SU-DHL-6 (cell line): ENCODE results near the gene EML3.

Experiments used
- H2AFZ ChIP-seq: fragments of 200-600 bp; sonication (generic); 2 replicates; pipeline ENCODE4 v1.6.1; 2014; ENCODE audit warnings: low read depth, mild to moderate bottlenecking, moderate library complexity, mixed read lengths, antibody characterized with exemption, low read length; ENCODE audit not compliant: severe bottlenecking
- H3F3A ChIP-seq: fragments of 200-600 bp; shearing (Covaris generic); 2 replicates; pipeline ENCODE4 v1.6.0; 2016; ENCODE audit warnings: antibody characterized with exemption, mild to moderate bottlenecking; ENCODE audit not compliant: insufficient read depth
- H3K27ac ChIP-seq: fragments of 200-600 bp; sonication (generic); 2 replicates; pipeline ENCODE4 v1.5.1; 2016; ENCODE audit warnings: low read depth, mild to moderate bottlenecking, low read length, moderate library complexity, mixed read lengths
- H3K27me3 ChIP-seq: fragments of 200-600 bp; sonication (generic), shearing (Covaris generic); 2 replicates; pipeline ENCODE4 v1.6.0; 2014; ENCODE audit warnings: mild to moderate bottlenecking, low read length
- H3K36me3 ChIP-seq: fragments of 200-600 bp; sonication (generic); 2 replicates; pipeline ENCODE4 v1.6.1; 2014; ENCODE audit warnings: mild to moderate bottlenecking, low read length, mixed read lengths
- H3K4me2 ChIP-seq: fragments of 300-600, 200-600 bp; shearing (Covaris generic), sonication (generic); 2 replicates; pipeline ENCODE4 v1.6.0; 2014; ENCODE audit warnings: low read length, low read depth, mild to moderate bottlenecking; ENCODE audit not compliant: poor library complexity, severe bottlenecking
- H3K4me3 ChIP-seq: fragments of 200-600 bp; sonication (generic); 2 replicates; pipeline ENCODE4 v1.5.1; 2014; ENCODE audit warnings: antibody characterized with exemption, low read length, mild to moderate bottlenecking, mixed read lengths; ENCODE audit not compliant: insufficient read depth, poor library complexity, severe bottlenecking
- H3K79me2 ChIP-seq: fragments of 200-600 bp; sonication (generic); 2 replicates; pipeline ENCODE4 v1.6.1; 2014; ENCODE audit warnings: mild to moderate bottlenecking, low read length, moderate library complexity; ENCODE audit not compliant: insufficient read depth
- H3K9ac ChIP-seq: fragments of 200-600 bp; sonication (generic); 2 replicates; pipeline ENCODE4 v1.7.0; 2014; ENCODE audit warnings: mild to moderate bottlenecking, low read length
- H3K9me2 ChIP-seq: fragments of 200-600 bp; sonication (generic); replicated peaks from 2 replicates; pipeline ENCODE4 v1.6.1; 2014; ENCODE audit warnings: low read length; ENCODE audit not compliant: insufficient read depth
- H3K9me3 ChIP-seq: fragments of 200-600 bp; sonication (generic); 2 replicates; pipeline ENCODE4 v1.6.1; 2014; ENCODE audit warnings: low read length, mixed read lengths; ENCODE audit not compliant: insufficient read depth
- H4K20me1 ChIP-seq: fragments of 200-600 bp; sonication (generic); 2 replicates; pipeline ENCODE4 v1.6.1; 2014; ENCODE audit warnings: low read depth, mild to moderate bottlenecking, antibody characterized with exemption, low read length, moderate library complexity, mixed read lengths
- CTCF ChIP-seq: fragments of 200-600 bp; sonication (generic); IDR thresholded peaks from one replicate; pipeline ENCODE4 v1.5.1; 2017; ENCODE audit warnings: antibody characterized with exemption, mild to moderate bottlenecking, low read length, moderate library complexity; ENCODE audit not compliant: insufficient read depth, poor library complexity, severe bottlenecking
- EZH2phosphoT487 ChIP-seq: fragments of 200-600 bp; sonication (generic), shearing (Covaris generic); conservative IDR thresholded peaks from 2 replicates; pipeline ENCODE4 v1.6.1; 2018; ENCODE audit warnings: mild to moderate bottlenecking, antibody characterized with exemption, low read length, moderate library complexity, mixed read lengths

The EML3 gene

GRCh38 chr11:62612366-62613290 is at the start of gene EML3, which contains the start of gene ROM1:
Gene EML3, minus strand, starts transcription at chr11:62612775. Its CDS starts 318 bp downstream, at chr11:62612457.
Gene ROM1, plus strand, starts transcription at chr11:62613257. Its CDS starts 25 bp downstream, at chr11:62613282.
- Histone ChIP-seq H3K27ac (peak within 1 kb of the TSS; percentile 88), H3K4me3 (peak within 1 kb of the TSS; percentile 81), H3F3A (peaks cover 14% of the 10 kb centered on the region), H3K9ac (peak within 1 kb of the TSS; percentile 97), H3K79me2 (peaks cover 12% of the 10 kb centered on the region; the same call in 1 of the 2 replicates), H3K9me2 (no peaks in the 10 kb centered on the region), H3K27me3 (no peaks in the 10 kb centered on the region), H4K20me1 (no peaks in the 10 kb centered on the region), H3K9me3 (no peaks in the 10 kb centered on the region), H3K4me2 (peak within 1 kb of the TSS; percentile 90), H3K36me3 (no peaks in the 10 kb centered on the region), H2AFZ (peak within 1 kb of the TSS; percentile 58)
- TF ChIP-seq EZH2phosphoT487 = no peak
- peak; percentile 98 for TF ChIP-seq CTCF

- H3K9ac ChIP-seq = no peak overlapping the region
- no peaks in the 10 kb centered on the region for H3K9me3 ChIP-seq
- no peaks in the 10 kb centered on the region for H4K20me1 ChIP-seq
- no peaks in the 10 kb centered on the region for H3K27me3 ChIP-seq
- peaks cover 12% of the 10 kb centered on the region for H3K79me2 ChIP-seq
- H2AFZ ChIP-seq = no peak overlapping the region
- no peak overlapping the region for H3K4me2 ChIP-seq
- H3F3A ChIP-seq = peaks cover 18% of the 10 kb centered on the region
- H3K4me3 ChIP-seq = no peak overlapping the region
- no peak overlapping the region for H3K27ac ChIP-seq
- H3K9me2 ChIP-seq = no peaks in the 10 kb centered on the region
- no peaks in the 10 kb centered on the region for H3K36me3 ChIP-seq
- TF ChIP-seq EZH2phosphoT487 (no peak), CTCF (no peak)
Observed at GRCh38 chr11:62656796-62657429, 44.3 kb upstream of the EML3 start.

- Histone ChIP-seq H3K9me3 (no peaks in the 10 kb centered on the region), H2AFZ (peak overlapping the region; percentile 10), H3F3A (peaks cover 15% of the 10 kb centered on the region; the same call in 1 of the 2 replicates), H3K27me3 (no peaks in the 10 kb centered on the region), H3K9ac (no peak overlapping the region), H3K9me2 (no peaks in the 10 kb centered on the region), H3K4me2 (peak overlapping the region; percentile 98), H3K36me3 (no peaks in the 10 kb centered on the region), H3K4me3 (no peak overlapping the region), H3K27ac (no peak overlapping the region), H3K79me2 (peaks cover 23% of the 10 kb centered on the region), H4K20me1 (no peaks in the 10 kb centered on the region)
- TF ChIP-seq CTCF = no peak
- TF ChIP-seq EZH2phosphoT487 = no peak
Observed at GRCh38 chr11:62654297-62654696, 41.7 kb upstream of the EML3 start.
